Measurements from ENCODE around the gene NYNRIN. TPM values are rescaled to one million over a fixed set of nuclear protein-coding genes. Genes with fewer than 3 reads are reported as not detected.

NYNRIN gene
- total and polyA plus RNA-seq, 2 donors (not counting 3 experiments of a cell fraction or from before 2014, with no cell fraction given): 37.2 to 42.8 TPM

DNA sequence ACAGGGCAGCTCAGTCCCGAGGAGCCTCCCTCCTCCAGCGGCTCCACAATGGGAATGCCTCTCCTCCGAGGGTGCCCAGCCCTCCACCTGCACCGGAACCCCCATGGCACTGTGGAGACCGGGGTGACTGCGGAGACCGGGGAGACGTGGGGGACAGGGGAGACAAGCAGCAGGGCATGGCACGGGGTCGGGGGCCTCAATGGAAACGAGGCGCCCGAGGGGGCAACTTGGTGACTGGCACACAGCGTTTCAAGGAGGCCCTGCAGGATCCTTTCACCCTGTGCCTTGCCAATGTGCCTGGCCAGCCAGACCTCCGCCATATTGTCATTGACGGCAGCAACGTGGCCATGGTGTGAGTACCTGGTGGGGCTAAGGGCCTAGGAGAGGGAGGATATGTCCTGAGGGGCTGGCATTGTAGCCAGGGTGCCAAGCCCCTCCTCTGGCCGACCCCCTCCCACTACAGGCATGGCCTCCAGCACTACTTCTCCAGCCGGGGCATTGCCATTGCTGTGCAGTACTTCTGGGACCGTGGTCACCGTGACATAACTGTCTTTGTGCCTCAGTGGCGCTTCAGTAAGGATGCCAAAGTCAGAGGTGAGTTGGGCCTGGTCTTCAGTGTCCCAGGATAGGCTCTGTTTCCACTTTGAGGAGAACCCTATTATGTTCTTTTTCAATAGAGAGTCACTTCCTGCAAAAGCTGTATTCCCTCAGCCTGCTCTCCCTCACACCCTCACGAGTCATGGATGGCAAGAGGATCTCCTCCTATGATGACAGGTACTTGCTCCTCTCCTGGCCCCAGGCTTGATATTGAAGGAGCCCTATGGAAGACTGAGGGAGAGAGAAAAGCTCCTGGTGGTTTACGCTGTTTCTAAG lies 33.7 kb downstream of the NYNRIN start:
- H3K9ac ChIP-seq (replicated peaks; ENCODE audit: extremely low read depth, insufficient read depth, low read length): no peak overlapping the region
- H3K9me3 ChIP-seq (replicated peaks; ENCODE audit: control insufficient read depth, insufficient read depth, low read length): no peaks in the 10 kb centered on the region
- peaks cover 48% of the 10 kb centered on the region for H3K4me1 ChIP-seq (ENCODE audit: control insufficient read depth, extremely low read depth, insufficient read depth, low read length)
- no peak overlapping the region for H3K27ac ChIP-seq (ENCODE audit: insufficient read depth, low read depth, low read length)
- H3K4me2 ChIP-seq (ENCODE audit: insufficient read depth, low read length): peak overlapping the region; percentile 1
- peaks cover 7 to 18% of the 10 kb centered on the region in 2 experiments for H3K36me3 ChIP-seq (ENCODE audit: control insufficient read depth in 2 of 2, extremely low read depth in 1 of 2, insufficient read depth in 2 of 2, low read length in 2 of 2)
- no TSS peak for BruUV-seq (replicated peaks)
- H3K9me1 ChIP-seq (replicated peaks; ENCODE audit: control insufficient read depth, extremely low read depth, insufficient read depth, low read length): no peaks in the 10 kb centered on the region
- ChIA-PET CTCF (interaction anchor here (0.6 to 10.2 kb wide), 37 partner anchors 9 to 318 kb away, joined by 3 to 811 read pairs (median 10); partner anchors contain the start of genes ADCY4, CHMP4A, CIDEB and DCAF11), POLR2A (interaction anchor here (0.7 to 3.2 kb wide), 8 partner anchors 10 to 338 kb away, joined by 3 to 36 read pairs (median 4); partner anchors contain the start of genes NYNRIN and PCK2)
- TF ChIP-seq GATA2 (IDR thresholded peaks at IDR 0.05; ENCODE audit: insufficient read depth, insufficient read length, low read depth, low read length) (no peak), POLR2AphosphoS5 (IDR thresholded peaks at IDR 0.05; ENCODE audit: insufficient read depth, low read depth, low read length) (no peak), MAX (IDR thresholded peaks at IDR 0.05; ENCODE audit: insufficient read depth, insufficient read length) (no peak), POLR2A (IDR thresholded peaks at IDR 0.05; ENCODE audit: low read depth, low read length) (no peak), EZH2 (IDR thresholded peaks at IDR 0.05; ENCODE audit: borderline replicate concordance, low read depth, low read length, severe bottlenecking) (no peak), MYC (IDR thresholded peaks at IDR 0.05; ENCODE audit: low read depth, low read length) (no peak), FOS (IDR thresholded peaks at IDR 0.05; ENCODE audit: borderline replicate concordance, insufficient read depth, low read length) (no peak)
- no peaks in the 10 kb centered on the region for H4K20me1 ChIP-seq (replicated peaks; ENCODE audit: control insufficient read depth, extremely low read depth, insufficient read depth, low read length)
- no peak for DNase-seq (ENCODE audit: low read depth, low spot score)
- FAIRE-seq: no peak
- dilution Hi-C loops (cut with MboI; ENCODE audit: extremely low pct_ligation_motif_present, low sequenced_read_pairs): no loop called here
- peaks cover 23% of the 10 kb centered on the region for H3K79me2 ChIP-seq (ENCODE audit: control insufficient read depth, insufficient read depth, low read length)
- H2AFZ ChIP-seq (ENCODE audit: low read depth, low read length): no peak overlapping the region
- intact Hi-C loops (cut with micrococcal nuclease): loop anchor here (5.0 kb wide), 1 partner anchor 285 kb away; the partner anchor contains the start of genes PSME2 and RNF31
- peak overlapping the region in 1 of 3 experiments; percentile 12 for H3K4me3 ChIP-seq (replicated peaks in 1 of 3; ENCODE audit: insufficient read depth in 1 of 3, low read depth in 1 of 3, low read length in 3 of 3)
- H3K27me3 ChIP-seq (ENCODE audit: control insufficient read depth in 2 of 2, insufficient read depth in 2 of 2, low read length in 2 of 2): no peaks in the 10 kb centered on the region

All from endothelial cell of umbilical vein (primary cell).